ENCODE measurements around the gene EIF3K.

- TF ChIP-seq REST (IDR thresholded peaks at IDR 0.05; ENCODE audit: insufficient read depth in 1 of 2, low read depth in 2 of 2, low read length in 2 of 2), result no peak
- no peak for TF ChIP-seq POLR2AphosphoS5 (IDR thresholded peaks at IDR 0.05; ENCODE audit: low read depth, low read length)
- no peak for TF ChIP-seq SIN3A (IDR thresholded peaks at IDR 0.05; ENCODE audit: borderline replicate concordance, insufficient read depth, low read length)
- no peak for TF ChIP-seq TAF1 (IDR thresholded peaks at IDR 0.05; ENCODE audit: borderline replicate concordance, insufficient read depth, low read length)
Measured at GRCh38 chr19:38650911-38651584, 32.1 kb downstream of the EIF3K start.
